ENCODE results near the gene ADAMTS17. TPM values are rescaled to one million over a fixed set of nuclear protein-coding genes. Genes with fewer than 3 reads are reported as not detected.
"Not testable (repeated sequence)": the region's sequence is repeated elsewhere in the genome, so short reads cannot be mapped to it uniquely, and the experiment has no call there.

Gene ADAMTS17
- polyA plus RNA-seq, 3 donors: 2.2 to 3.1 (median 2.5) TPM

DNA sequence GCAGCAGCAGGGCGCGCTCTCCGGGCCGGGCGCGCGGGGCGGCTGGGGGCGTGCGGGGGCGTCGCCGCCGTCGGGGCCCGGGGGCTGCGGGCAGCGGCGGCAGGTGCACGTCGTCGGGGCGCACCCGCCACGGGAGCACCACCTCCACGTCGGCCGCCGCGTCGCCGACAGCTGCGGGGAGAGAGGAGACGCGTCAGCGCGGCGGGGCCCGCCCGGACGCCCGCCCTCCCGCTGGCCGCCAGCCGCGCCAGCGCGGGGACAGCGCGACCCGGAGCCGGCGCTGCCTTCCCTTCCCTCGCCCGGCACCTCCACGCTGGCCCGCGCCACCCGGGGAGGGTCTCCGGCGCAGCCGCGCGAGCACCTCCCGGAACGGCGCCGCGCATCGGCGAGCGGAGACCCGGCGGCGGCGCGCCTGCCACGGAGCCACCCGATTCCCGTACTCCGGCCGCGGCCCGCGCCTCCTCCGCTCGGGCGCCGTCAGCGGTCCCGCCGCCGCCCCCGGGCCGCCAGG lies 481 bp downstream of the ADAMTS17 start:
- DNase-seq (ENCODE audit: extremely low read depth in 1 of 11, low read depth in 9 of 11, low spot score in 4 of 11): no peak

DNA sequence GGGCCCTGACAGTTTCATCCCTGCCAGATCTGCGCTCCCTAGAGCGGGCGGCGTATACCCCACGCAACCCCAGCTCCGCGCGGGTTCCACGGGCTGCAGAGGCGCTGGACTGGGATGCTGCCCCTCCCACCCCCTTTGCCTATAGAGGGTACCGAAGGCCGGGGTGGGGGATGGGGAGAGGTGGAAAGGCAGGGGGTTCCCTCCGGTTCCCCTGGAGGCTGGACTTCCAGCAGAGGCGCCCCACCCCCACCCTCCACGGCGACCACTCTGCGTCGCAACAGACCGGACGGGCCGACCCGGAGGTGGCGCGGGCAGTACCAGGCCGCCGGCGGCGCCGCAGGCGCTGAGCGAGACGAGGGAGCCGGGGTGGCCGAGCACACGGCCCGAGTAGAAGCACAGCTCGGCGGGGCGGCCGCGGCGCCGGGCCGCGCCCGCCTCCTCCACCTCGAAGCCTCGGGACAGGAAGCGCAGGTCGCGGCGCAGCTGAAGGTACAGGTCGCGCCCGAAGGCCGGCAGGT lies 995 bp downstream of the ADAMTS17 start:
- DNase-seq (ENCODE audit: extremely low read depth in 1 of 11, low read depth in 9 of 11, low spot score in 4 of 11): no peak

DNA sequence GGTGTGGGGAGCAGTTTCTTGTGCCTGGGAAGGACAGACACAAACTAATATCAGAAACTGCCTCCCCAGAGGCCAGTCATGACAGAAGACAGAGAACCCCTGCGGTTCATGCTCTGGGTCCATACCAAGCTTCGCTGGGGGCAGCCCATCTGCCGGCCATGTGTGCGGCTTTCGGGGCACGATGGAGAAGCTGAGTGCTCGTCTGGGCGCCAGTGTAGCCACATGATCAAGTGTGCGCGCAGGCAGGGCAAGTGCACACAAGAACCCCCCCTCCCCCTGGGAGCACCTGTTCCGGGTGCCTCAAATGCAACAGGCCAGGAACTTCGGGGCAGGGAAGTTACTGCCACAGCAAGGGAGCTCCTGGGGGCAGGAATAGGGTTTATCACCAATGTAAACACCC lies 1.8 kb downstream of the ADAMTS17 start:
- DNase-seq (ENCODE audit: extremely low read depth in 1 of 11, low read depth in 9 of 11, low spot score in 4 of 11): no peak

DNA sequence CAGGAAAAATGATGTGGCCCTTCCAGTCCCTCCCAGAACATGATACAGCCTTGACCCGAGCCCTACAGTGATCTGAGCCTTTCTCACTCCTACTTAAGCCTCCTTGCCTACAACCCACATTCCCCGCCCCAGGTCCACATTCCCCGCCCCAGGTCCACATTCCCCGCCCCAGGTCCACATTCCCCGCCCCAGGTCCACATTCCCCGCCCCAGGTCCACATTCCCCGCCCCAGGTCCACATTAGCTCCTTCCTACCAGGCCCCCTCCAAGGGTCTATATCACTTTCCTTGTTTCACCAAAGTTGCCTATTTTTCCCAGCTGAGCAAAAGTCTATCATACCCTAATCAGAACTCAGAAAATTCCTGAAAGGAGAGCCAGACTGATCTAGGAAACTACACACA lies 2.3 kb downstream of the ADAMTS17 start:
- DNase-seq (ENCODE audit: extremely low read depth in 1 of 11, low read depth in 9 of 11, low spot score in 4 of 11): not testable (repeated sequence)

DNA sequence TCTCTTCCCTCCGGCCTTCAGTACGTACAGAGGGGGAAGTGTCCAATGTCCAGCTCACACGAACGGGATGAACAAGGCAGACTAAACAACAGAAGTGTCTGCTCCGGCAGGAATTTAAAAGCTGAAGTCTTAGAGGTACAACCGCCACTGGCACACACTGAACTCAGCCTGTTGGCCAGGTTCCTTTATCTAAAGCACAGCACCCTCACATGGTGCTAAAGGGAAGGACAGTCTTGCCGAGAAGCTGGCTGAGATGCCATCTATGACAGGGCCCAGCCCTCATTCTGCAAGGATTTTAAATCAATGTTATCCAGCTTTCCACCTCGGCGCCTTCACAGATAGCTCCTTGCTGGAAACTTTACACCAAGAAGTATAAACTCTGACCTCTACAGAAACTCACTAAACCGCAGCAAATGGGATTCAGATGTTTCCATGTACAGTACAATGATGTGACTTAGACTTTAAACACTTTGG lies 2.8 kb downstream of the ADAMTS17 start:
- peak; percentile 39 to 78 (median 63) for DNase-seq (ENCODE audit: extremely low read depth in 1 of 11, low read depth in 9 of 11, low spot score in 4 of 11)

DNA sequence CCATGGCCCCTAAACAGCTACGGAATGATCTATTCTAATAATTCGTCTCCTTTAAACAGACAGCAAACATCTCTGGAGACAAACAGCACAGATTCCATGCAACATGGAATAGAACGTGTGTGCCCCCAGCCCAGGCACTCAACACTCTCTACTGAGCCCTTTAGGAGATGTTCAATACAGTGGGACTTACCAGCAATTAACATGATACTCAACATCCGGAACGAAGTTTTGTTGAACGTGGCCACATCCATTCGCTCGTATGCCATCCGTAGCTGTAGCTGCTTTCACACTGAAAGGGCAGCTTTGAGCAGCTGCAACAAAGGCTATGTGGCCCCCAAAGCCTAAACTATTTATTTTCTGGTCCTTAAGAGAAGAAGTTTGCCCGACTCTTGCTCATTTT lies 3.5 kb downstream of the ADAMTS17 start:
- DNase-seq (ENCODE audit: extremely low read depth in 1 of 11, low read depth in 9 of 11, low spot score in 4 of 11): no peak

DNA sequence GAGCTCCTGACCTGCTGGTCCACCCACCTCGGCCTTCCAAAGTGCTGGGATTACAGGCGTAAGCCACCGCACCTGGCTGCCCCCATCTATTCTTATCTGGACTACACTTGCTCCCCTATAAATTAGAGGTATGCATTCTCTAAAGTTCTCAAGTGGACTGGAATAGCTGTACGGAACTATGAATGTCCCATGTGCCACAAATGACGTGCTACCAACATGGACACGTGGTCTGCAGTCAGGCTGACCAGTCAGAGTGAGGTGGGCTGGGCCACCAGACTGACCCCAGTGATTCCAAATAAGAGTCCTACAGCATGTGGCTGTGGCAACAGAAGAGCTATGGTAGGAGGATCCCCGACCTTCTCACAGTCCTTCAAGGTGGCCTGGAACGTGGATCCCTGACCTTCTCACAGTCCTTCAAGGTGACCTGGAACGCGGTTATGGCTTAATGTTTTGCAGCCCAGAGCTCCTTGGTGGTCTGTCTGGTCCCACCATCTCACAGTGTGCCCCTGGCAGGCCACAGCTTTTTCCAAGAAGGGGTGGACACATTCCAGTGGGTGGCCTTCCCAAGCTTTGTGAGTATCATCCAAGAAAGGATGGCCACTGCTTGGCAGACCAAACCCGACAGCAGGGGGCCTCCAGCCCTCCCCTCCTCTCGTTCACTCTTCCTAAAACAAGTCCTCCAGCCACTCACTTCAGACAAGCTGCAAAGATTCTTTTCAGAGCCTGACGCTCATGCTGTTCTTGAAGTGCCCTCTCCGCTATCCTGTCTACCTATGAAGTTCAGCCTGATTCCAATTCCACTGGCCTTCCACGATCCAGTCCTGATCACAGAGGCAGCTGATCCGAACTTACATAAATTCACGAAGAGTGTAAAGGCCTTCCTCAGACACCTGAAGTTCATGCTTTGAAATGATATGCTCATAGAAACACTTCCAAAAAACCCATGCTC lies 4.4 kb downstream of the ADAMTS17 start:
- no peak for DNase-seq (ENCODE audit: extremely low read depth in 1 of 11, low read depth in 9 of 11, low spot score in 4 of 11)

DNA sequence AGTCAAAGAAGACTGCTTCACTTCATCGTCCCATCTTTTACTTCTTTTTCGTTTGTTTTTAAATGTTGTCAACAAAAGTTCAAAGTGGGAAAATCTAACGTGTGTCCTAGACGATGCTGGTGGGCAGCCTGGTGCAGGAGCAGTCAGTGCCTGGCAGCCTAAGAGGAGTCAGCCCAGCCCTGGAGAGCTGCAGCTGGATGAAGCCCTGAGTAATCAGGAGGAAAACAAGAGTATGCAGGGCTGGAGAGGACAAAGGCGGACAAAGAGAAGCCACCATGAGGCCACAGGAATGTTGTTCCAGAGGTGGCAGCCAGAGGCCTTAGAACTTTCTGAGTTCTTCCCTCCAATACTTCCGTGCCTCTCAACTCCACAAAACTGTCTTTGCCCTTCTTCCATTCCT lies 5.7 kb downstream of the ADAMTS17 start:
- no peak for DNase-seq (ENCODE audit: extremely low read depth in 1 of 11, low read depth in 9 of 11, low spot score in 4 of 11)

DNA sequence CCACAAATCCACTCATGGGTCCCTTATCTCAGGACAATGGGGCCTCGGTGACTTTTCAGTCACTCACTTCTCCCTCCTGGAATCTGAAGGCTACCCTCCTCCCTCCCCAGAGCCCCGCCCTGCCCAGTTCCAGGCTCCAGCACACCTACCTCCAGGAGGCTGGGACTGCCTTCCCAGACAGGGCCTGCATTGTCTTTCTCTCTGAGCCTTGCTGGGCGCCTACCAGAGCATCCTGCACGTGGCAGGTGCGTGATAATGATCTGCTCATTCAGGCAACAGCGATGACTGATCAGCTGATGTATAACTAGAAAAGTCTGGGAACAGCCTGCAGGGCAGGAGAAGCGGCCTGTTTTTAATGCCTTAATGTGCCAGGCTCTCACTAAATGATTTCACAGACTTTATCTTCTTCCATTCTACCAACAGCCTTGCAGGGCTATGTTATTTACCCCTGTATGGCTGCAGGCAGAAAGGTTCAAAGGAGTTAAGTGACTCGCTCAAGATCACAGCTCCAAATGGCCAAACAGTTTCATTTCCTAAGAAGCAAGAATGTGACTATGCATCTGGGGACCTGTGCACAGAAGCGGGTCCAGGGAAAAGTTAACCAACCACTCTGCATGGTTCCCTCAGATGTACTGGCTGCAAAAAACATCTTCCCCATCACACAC lies 6.3 kb downstream of the ADAMTS17 start:
- no peak for DNase-seq (ENCODE audit: extremely low read depth in 1 of 11, low read depth in 9 of 11, low spot score in 4 of 11)

DNA sequence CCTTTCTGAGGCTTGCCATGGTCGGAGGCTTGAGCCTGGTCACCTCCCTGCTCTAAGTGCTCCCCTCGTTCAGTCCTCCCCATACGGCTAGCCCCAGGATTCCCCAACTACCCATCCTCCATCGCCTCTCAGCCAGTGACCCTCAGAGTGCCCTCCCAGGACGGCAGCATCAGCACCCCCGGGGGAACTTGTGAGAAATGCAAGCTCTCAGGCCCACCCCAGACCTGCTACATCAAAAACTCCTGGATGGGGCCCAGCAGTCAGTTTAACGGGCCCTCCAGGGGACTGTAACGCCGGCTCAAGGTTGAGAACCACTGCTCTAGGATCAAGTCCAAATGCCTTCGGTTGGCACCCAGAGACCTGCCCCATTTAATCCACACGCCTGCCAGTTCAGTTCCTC lies 6.9 kb downstream of the ADAMTS17 start:
- no peak for DNase-seq (ENCODE audit: extremely low read depth in 1 of 11, low read depth in 9 of 11, low spot score in 4 of 11)

DNA sequence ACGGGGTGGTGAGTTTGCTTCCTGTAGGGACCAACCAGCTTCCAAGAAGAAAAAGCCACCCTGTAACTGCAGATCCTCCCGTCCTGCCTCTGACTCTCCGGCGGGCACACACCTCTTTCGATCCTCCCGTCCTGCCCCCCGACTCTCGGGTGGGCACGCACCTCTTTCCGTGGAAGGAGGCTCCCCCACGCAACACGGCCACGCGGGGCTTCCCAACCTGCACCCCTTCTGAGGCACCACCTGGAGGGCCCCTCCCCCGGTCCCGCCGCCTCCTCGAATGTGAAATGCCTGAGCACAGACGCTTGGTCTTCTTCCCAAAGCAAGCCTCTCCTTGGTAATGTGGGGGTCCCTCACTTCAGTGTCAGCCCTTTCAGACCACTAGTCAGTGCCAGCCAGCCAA lies 7.3 kb downstream of the ADAMTS17 start:
- no peak for DNase-seq (ENCODE audit: extremely low read depth in 1 of 11, low read depth in 9 of 11, low spot score in 4 of 11)

DNA sequence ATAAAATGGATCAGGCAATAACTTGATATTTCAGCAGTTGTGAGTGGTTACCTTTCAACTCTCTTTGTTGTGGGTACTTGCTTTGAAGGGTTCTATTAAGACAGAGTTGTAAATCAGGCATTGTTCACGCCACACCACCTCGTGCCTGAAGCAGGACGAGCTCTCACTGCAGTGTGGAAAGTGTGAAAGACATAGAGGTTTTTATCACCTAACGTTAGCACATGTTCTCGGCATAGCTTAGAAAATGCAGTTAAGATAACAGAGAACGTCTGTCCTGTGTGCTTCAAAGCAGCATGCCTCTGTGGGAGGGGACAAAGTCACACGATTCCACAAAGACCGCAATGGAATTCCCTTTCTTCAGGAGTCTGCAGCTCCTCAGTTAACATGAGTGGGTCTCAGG lies 7.8 kb downstream of the ADAMTS17 start:
- DNase-seq (ENCODE audit: extremely low read depth in 1 of 11, low read depth in 9 of 11, low spot score in 4 of 11): no peak

DNA sequence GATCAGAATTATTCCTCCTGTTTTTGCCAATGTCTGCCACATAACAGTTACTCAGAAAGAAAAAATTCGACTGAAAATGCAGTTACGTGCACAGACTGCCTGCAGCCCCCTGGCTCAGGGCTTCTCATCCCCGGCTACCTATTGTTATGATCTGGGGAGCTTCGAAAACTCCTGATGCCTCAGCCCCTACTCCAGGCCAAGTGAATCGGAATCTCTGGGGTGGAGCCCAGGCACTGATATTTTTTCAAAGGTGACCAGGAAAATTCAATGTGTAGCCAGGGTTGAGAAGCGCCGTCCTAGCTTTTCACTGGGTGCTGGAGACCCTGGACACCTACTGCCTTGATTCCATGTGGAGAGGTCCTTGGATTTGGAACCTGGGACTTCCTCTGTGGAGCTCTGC lies 8.5 kb downstream of the ADAMTS17 start:
- DNase-seq (ENCODE audit: extremely low read depth in 1 of 11, low read depth in 9 of 11, low spot score in 4 of 11): no peak

DNA sequence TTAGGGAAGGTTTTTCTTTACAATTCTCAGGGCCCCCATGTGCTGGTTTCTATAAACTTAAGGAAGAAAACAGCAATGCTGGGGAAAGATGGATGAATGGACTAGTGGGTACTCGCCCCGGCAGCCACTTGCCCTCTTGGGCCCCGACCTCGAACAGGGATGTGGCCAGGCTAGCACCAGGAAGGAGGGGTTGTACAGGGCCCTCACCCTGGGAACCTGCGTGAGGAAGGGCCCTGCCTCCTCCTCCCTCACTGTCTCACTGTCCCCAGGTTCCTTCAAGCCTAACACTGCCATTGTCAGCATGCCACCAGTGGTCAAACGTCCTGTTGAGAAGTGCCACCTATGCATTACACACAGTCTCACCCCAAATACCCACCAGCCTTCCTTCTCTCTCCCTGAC lies 9.1 kb downstream of the ADAMTS17 start:
- no peak for DNase-seq (ENCODE audit: extremely low read depth in 1 of 11, low read depth in 9 of 11, low spot score in 4 of 11)

DNA sequence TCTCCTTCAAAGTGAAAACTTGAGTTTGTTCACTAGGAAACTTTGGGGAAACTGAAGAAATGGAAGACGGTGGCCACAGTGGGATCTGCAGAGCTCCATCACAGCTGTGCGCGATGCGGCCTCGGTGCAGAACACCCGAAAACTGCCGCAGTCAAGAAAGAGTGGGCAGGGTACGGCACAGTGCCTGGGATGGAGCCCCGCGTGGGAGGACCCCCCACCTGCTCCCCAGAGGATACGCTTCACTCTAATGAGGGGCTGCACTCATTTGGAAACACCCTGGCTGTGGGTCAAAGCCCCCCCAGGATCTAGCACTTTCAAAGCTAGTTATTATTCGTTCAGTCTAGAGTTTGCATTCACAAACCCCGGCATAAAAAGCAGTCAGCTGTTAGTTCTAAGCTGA lies 9.5 kb downstream of the ADAMTS17 start:
- DNase-seq (ENCODE audit: extremely low read depth in 1 of 11, low read depth in 9 of 11, low spot score in 4 of 11): no peak

DNA sequence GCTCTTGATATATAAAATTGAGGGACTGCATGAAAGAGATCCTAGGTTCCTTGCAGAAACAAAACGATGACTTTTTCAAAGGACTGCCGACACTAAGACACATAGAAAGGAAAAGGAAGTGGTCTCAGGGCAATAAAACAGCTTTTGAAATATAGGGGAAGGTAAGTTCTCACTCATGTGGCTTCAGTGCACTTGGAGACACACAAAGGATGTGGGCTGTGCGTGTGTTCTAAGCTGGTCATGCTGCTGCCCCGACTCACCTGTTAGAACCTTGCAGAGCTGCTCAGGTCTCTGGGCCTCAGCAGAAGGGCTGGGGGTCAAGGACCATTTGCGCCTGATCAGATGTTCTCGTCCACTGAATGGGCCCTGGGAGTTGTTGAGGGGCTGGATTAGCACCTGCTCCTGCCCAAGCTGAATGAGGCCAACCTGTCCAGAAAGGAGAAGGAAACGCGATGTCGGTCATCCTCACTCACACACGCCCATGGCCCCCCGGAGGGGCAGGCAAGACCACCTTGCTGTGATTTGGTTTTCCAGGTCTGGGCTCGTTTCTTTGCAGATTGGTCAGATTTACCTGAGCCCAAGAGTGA lies 11.1 kb downstream of the ADAMTS17 start:
- no peak for DNase-seq (ENCODE audit: extremely low read depth in 1 of 11, low read depth in 9 of 11, low spot score in 4 of 11)

DNA sequence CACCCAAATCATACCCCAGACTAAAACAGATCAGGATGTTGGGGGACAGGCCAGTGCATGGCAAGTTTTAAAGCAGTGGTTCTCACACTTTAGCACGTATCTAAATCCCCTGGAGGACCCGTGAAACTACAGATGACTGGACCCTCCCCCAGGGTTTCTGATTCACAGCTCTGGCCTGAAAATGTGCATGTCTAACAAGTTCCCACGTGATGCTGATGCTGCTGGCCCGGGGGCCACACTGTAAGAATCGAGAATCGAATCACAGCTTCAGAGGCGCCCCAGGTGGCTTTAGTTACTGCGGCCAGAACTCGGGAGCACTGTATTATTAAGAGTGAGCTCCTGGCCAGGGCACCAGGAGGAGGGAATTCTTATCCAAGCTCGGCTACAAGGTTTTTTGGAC lies 11.6 kb downstream of the ADAMTS17 start:
- DNase-seq (ENCODE audit: extremely low read depth in 1 of 11, low read depth in 9 of 11, low spot score in 4 of 11): no peak

DNA sequence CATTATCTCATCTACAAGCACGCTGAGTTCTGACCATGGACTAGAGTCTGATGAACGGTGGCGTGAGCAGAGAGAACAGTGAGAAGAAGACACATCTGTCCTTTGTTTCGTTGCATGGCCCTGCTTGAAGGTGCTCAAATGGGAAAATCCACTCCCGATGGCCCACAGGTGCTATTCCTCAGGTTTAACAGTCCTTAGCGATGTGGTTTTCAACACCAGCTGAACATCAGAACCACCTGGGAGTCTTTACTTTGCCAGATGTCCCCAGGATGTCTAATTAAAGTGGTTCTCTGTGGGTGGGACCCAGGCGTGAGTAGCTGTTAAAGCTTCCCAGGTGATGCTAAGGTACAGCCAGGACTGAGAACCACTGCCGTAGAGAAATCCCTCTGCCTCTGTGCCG lies 13.0 kb downstream of the ADAMTS17 start:
- DNase-seq (ENCODE audit: extremely low read depth in 1 of 11, low read depth in 9 of 11, low spot score in 4 of 11): no peak

DNA sequence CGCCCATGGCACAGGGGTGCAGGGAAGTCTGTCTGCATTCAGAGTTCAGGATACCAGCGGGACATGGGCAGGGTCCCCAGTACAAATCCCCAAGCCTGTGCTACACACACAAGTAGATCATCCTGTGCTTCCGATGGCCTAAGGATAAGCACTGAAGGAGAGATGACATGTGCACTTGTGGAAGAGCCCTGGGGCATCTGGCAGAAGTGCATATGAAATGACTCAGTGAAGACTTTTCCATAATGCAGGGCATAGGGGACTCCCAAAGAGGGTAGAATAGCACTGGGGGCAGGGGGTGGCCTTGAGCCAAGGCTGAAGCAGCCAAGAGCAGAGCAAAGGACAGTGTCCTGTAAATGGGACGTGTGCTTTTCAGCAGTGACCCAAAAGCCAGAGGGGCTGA lies 22.9 kb downstream of the ADAMTS17 start:
- no peak for DNase-seq (ENCODE audit: extremely low read depth in 1 of 11, low read depth in 9 of 11, low spot score in 4 of 11)
